Spleen (tissue), 7 donors: ENCODE measurements around the gene PKIB.

Experiments
- CTCF ChIP-seq, 11 experiments: fragments of 200-600 bp in 7 of 11; fragments of 450-650 bp in 4 of 11; sonication (generic) in 4 of 11; IDR thresholded peaks in 8 of 11; conservative IDR thresholded peaks in 3 of 11; 1 replicate in 7 of 11; 2 replicates in 4 of 11; pipeline versions ENCODE4 v1.4.0 to v1.8.0; 2016 to 2021; ENCODE audit warnings: antibody characterized with exemption in 11 of 11, inconsistent platforms in 4 of 11, mild to moderate bottlenecking in 1 of 11
- POLR2AphosphoS5 ChIP-seq, 3 donors: sonication (generic); formaldehyde crosslinking; IDR thresholded peaks; one replicate each; pipeline ENCODE4 v1.5.1; 2017; ENCODE audit warnings: antibody characterized with exemption in 3 of 3
- donor health status: DM: no; HTN: no; CAD: no; lungs with moderate emphysema.
- donor health status: DM: no; HTN: no; CAD: no.
- donor health status: DM: no; HTN: no; CAD: no.

- TF ChIP-seq POLR2AphosphoS5 (IDR thresholded peaks at IDR 0.05) (no peak), CTCF (IDR thresholded peaks at IDR 0.05 in 8 of 11, conservative IDR thresholded peaks at IDR 0.05 in 3 of 11) (no peak)
Measured at GRCh38 chr6:122751326-122751725, 141.1 kb downstream of the PKIB start.
